ENCODE results near the gene GBX1. TPM values are rescaled to one million over a fixed set of nuclear protein-coding genes. Genes with fewer than 3 reads are reported as not detected.

Gene GBX1
- total and polyA plus RNA-seq, 2 donors (not counting 1 experiment from before 2014, with no cell fraction given), result not detected

DNA sequence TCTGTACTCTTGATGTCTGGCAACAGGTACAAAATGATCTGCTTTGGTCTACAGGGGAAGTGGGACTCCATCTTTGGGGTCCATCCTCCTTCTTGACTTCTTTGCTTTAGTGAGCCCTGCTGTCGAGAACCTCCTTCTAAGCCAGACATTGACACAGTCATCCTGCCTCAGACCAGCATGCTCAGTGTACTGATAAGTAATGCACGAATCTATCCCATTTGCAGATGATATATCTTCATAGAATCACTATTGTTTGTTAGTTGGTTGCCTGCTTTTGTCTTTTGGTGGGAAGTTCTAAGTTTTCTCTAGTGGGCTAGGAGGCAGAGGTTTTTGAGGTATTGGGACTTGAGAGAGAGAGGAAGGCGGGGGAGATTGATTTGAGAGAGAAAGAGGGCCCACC is 33.9 kb upstream of the GBX1 start:
- Histone ChIP-seq H3K4me2 (ENCODE audit: extremely low read depth, insufficient read depth, low read length) (no peak overlapping the region), H4K20me1 (ENCODE audit: control insufficient read depth, extremely low read depth, insufficient read depth, low read length) (no peaks in the 10 kb centered on the region), H3K27ac (ENCODE audit: insufficient read depth, low read length) (no peak overlapping the region), H3K79me2 (ENCODE audit: control insufficient read depth, insufficient read depth, low read length) (no peaks in the 10 kb centered on the region), H3K4me3 (replicated peaks in 1 of 4; ENCODE audit: control extremely low read depth in 1 of 4, insufficient read depth in 1 of 4, low read depth in 3 of 4, low read length in 4 of 4) (no peak overlapping the region), H3K9ac (ENCODE audit: insufficient read depth, low read length) (no peak overlapping the region), H3K4me1 (ENCODE audit: control insufficient read depth, extremely low read depth, insufficient read depth, low read length) (no peaks in the 10 kb centered on the region), H2AFZ (ENCODE audit: low read length) (no peak overlapping the region), H3K9me3 (ENCODE audit: control insufficient read depth, insufficient read depth, low read depth, low read length) (no peaks in the 10 kb centered on the region), H3K36me3 (ENCODE audit: control insufficient read depth, insufficient read depth, low read length) (no peaks in the 10 kb centered on the region), H3K27me3 (ENCODE audit: control insufficient read depth, insufficient read depth, low read length) (peaks cover 52% of the 10 kb centered on the region)
- TF ChIP-seq, protein P1, sequence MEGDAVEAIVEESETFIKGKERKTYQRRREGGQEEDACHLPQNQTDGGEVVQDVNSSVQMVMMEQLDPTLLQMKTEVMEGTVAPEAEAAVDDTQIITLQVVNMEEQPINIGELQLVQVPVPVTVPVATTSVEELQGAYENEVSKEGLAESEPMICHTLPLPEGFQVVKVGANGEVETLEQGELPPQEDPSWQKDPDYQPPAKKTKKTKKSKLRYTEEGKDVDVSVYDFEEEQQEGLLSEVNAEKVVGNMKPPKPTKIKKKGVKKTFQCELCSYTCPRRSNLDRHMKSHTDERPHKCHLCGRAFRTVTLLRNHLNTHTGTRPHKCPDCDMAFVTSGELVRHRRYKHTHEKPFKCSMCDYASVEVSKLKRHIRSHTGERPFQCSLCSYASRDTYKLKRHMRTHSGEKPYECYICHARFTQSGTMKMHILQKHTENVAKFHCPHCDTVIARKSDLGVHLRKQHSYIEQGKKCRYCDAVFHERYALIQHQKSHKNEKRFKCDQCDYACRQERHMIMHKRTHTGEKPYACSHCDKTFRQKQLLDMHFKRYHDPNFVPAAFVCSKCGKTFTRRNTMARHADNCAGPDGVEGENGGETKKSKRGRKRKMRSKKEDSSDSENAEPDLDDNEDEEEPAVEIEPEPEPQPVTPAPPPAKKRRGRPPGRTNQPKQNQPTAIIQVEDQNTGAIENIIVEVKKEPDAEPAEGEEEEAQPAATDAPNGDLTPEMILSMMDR (conservative IDR thresholded peaks at IDR 0.05 in 1 of 2, IDR thresholded peaks at IDR 0.05 in 1 of 2; ENCODE audit: low read depth in 1 of 2, low read length in 2 of 2), result no peak
- TF ChIP-seq EZH2 (IDR thresholded peaks at IDR 0.05; ENCODE audit: low read length, missing control alignments), result no peak
- no peak for DNase-seq (ENCODE audit: low read depth in 2 of 2)

DNA sequence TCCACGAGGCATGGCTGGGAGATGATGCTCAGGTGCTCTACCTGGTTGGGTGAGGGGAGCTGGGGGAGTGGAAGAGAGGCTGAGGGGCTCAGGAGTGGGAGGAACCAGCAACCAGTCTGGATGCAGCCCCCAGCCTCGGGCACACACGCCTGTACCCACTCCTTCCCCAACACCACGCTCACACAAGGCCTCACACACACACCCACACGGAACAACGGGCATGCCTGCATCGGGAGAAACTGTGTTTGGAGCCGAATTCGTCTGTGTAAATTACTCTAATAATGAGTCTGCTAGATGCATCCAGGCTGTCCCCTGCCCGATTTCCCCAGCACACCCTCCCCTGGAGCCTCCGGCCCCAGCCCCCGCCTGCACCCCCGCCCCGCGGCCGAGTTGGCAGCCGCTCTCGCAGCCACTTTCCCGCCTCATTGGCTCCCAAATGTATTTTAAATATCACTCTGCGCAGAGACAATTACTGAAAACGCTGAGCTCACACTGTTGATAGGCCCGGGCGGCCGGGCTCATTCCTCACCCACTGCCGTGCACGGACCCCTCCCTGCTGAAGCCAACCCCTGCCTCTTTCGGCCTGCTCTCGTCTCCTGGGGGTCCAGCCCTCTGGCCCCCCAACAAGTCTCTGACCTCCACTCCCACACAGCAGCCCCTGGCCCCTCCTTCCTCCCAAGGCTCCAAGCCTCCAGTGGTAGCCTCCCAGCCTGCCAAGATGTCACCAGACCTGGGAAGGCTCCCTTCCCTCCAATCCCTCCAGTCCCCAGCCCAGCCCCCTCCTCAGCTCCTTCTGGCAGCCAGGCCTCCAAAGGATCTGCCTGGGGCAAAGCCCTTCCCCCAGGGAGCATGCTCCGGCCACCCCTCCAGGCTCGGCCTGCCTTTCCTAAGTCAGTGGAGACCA is 31.7 kb upstream of the GBX1 start:
- Histone ChIP-seq H3K4me3 (replicated peaks in 1 of 4; ENCODE audit: control extremely low read depth in 1 of 4, insufficient read depth in 1 of 4, low read depth in 3 of 4, low read length in 4 of 4) (no peak overlapping the region), H3K79me2 (ENCODE audit: control insufficient read depth, insufficient read depth, low read length) (no peaks in the 10 kb centered on the region), H3K4me1 (ENCODE audit: control insufficient read depth, extremely low read depth, insufficient read depth, low read length) (no peaks in the 10 kb centered on the region), H3K4me2 (ENCODE audit: extremely low read depth, insufficient read depth, low read length) (no peak overlapping the region), H3K9ac (ENCODE audit: insufficient read depth, low read length) (no peak overlapping the region), H3K27ac (ENCODE audit: insufficient read depth, low read length) (no peak overlapping the region), H4K20me1 (ENCODE audit: control insufficient read depth, extremely low read depth, insufficient read depth, low read length) (no peaks in the 10 kb centered on the region), H3K9me3 (ENCODE audit: control insufficient read depth, insufficient read depth, low read depth, low read length) (no peaks in the 10 kb centered on the region), H3K27me3 (ENCODE audit: control insufficient read depth, insufficient read depth, low read length) (peaks cover 41% of the 10 kb centered on the region), H3K36me3 (ENCODE audit: control insufficient read depth, insufficient read depth, low read length) (no peaks in the 10 kb centered on the region), H2AFZ (ENCODE audit: low read length) (no peak overlapping the region)
- DNase-seq (ENCODE audit: low read depth in 2 of 2), result no peak
- no peak for TF ChIP-seq EZH2 (IDR thresholded peaks at IDR 0.05; ENCODE audit: low read length, missing control alignments)

DNA sequence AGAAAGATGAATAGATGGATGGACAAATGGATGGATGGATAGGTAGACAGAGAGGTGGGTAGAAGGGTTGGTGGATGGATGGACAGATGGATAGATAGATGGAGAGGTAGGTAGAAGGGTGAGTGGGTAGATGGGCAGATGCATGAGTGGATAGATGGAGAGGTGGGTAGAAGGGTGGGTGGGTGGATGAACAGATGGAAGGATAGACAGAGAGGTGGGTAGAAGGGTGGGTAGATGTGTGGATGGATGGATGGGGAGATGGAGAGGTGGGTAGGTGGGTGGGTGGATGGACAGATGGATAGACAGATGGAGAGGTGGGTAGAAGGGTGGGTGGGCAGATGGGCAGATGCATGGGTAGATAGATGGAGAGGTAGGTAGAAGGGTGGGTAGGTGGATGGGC is 30.4 kb upstream of the GBX1 start:
- Histone ChIP-seq H3K27ac (ENCODE audit: insufficient read depth, low read length) (no peak overlapping the region), H3K27me3 (ENCODE audit: control insufficient read depth, insufficient read depth, low read length) (peaks cover 36% of the 10 kb centered on the region), H3K4me1 (ENCODE audit: control insufficient read depth, extremely low read depth, insufficient read depth, low read length) (no peaks in the 10 kb centered on the region), H3K9me3 (ENCODE audit: control insufficient read depth, insufficient read depth, low read depth, low read length) (no peaks in the 10 kb centered on the region), H4K20me1 (ENCODE audit: control insufficient read depth, extremely low read depth, insufficient read depth, low read length) (no peaks in the 10 kb centered on the region), H3K36me3 (ENCODE audit: control insufficient read depth, insufficient read depth, low read length) (no peaks in the 10 kb centered on the region), H3K79me2 (ENCODE audit: control insufficient read depth, insufficient read depth, low read length) (no peaks in the 10 kb centered on the region), H3K4me3 (replicated peaks in 1 of 4; ENCODE audit: control extremely low read depth in 1 of 4, insufficient read depth in 1 of 4, low read depth in 3 of 4, low read length in 4 of 4) (no peak overlapping the region), H2AFZ (ENCODE audit: low read length) (no peak overlapping the region), H3K9ac (ENCODE audit: insufficient read depth, low read length) (no peak overlapping the region), H3K4me2 (ENCODE audit: extremely low read depth, insufficient read depth, low read length) (no peak overlapping the region)
- no peak for TF ChIP-seq EZH2 (IDR thresholded peaks at IDR 0.05; ENCODE audit: low read length, missing control alignments)
- TF ChIP-seq, protein P1 (conservative IDR thresholded peaks at IDR 0.05 in 1 of 2, IDR thresholded peaks at IDR 0.05 in 1 of 2; ENCODE audit: low read depth in 1 of 2, low read length in 2 of 2), result no peak
- no peak for DNase-seq (ENCODE audit: low read depth in 2 of 2)

All from fibroblast of lung (primary cell).